Measurements from ENCODE around the gene FRK.
"Not testable (repeated sequence)": the region's sequence is repeated elsewhere in the genome, so short reads cannot be mapped to it uniquely, and the experiment has no call there.

FRK gene

DNA sequence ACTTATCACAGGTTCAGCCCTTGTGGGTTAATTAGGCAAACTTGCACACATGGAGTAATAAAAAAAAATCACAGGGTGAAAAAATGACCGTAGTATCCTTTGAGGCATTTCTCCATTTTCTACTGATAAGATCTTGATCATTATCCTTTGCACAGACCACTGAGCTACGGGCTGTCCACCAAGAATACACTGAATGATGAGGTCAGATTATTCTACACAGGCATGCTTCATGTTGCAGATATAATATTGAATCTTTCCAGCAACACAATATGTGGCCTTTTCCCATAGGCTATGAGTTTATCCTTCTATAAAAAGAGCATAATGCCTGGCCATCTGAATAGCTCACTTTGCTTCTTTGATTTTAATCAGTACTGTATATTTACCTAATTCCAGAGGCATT, 168.9 kb downstream of the FRK start:
- no peak for TF ChIP-seq TAF1 (IDR thresholded peaks at IDR 0.05; ENCODE audit: borderline replicate concordance, low read depth, low read length)
- TF ChIP-seq POLR2AphosphoS5 (IDR thresholded peaks at IDR 0.05; ENCODE audit: low read depth, low read length): no peak
- no peak for TF ChIP-seq POLR2A (IDR thresholded peaks at IDR 0.05; ENCODE audit: low read depth, low read length)
- DNase-seq (ENCODE audit: insufficient read length) (no peak), FAIRE-seq (no peak)

DNA sequence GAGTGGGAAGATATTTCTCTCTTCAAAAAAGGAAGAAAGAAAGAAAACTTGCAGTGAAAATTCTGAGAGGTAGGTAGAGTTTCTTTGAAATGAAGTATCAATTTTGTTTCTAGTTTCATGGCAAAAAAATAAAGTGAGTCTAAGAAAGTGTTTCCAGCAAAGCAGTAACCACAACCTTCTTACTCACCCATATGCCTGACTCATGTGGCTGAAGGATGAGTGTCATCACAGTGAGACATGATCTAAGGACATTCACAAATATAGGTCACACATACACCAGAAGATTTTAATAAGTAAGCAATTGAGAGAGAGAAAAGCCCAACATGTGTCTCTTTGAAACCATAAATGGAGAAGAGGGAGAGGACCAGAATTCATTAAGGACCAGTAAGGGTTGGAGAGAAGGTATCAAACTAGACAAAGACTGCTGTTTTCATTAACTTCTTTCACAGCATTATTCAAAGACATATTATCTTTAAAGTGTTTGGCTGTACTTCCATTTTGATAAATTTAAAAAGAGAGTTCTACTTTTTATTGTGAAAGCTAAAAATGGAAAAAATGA, 169.5 kb downstream of the FRK start:
- no peak for DNase-seq (ENCODE audit: insufficient read length)
- TF ChIP-seq POLR2A (IDR thresholded peaks at IDR 0.05; ENCODE audit: low read depth, low read length) (no peak), TAF1 (IDR thresholded peaks at IDR 0.05; ENCODE audit: borderline replicate concordance, low read depth, low read length) (no peak), POLR2AphosphoS5 (IDR thresholded peaks at IDR 0.05; ENCODE audit: low read depth, low read length) (no peak)
- peak; percentile 88 for FAIRE-seq

DNA sequence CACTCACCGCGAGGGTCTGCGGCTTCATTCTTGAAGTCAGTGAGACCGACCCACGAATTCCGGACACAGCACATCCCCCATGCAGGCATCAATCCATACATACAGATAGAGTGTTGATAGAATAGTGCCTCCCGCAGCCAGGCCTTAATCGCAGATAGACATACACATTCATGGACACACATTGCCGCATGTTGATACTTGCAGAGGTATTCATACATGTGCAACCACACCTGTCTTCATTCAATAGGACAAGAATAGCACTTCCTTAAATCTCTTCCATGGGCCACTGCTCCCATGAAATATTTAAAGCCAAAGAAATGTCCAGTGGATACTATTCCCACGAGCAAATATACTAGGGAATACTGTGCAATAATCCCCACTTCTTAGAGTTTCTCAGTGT, 170.5 kb downstream of the FRK start:
- TF ChIP-seq POLR2AphosphoS5 (IDR thresholded peaks at IDR 0.05; ENCODE audit: low read depth, low read length) (no peak), TAF1 (IDR thresholded peaks at IDR 0.05; ENCODE audit: borderline replicate concordance, low read depth, low read length) (no peak), POLR2A (IDR thresholded peaks at IDR 0.05; ENCODE audit: low read depth, low read length) (no peak)
- FAIRE-seq (no peak), DNase-seq (ENCODE audit: insufficient read length) (no peak)

DNA sequence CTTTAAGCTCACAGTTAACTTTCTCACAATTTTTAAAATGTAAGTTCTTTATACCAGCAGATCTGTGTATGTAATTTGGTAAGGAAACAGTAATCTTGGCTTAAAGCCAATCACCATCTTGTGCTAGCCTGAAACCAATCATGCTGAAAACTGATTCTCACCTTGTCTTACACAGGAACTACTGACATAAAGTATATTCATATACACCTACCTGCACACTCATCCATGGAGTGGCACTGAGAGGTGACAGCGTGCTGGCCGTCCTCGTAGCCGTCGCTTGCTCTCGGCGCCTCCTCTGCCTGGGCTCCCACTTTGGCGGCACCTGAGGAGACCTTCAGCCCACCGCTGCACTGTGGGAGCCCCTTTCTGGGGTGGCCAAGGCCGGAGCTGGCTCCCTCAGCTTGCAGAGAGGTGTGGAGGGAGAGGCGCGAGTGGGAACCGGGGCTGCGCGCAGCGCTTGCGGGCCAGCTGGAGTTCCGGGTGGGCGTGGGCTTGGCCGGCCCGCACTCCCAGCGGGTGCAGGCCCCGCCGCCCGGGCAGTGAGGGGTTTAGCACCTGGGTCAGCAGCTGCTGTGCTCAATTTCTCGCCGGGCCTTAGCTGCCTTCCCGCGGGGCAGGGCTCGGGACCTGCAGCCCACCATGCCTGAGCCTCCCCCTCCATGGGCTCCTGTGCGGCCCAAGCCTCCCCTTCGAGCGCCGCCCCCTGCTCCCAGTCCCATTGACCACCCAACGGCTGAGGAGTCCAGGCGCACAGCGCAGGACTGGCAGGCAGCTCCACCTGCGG, 171.8 kb downstream of the FRK start:
- not testable (repeated sequence) for DNase-seq (ENCODE audit: insufficient read length); FAIRE-seq

- DNase-seq (ENCODE audit: insufficient read length) (no peak), FAIRE-seq (no peak)
- TF ChIP-seq POLR2A (IDR thresholded peaks at IDR 0.05; ENCODE audit: low read depth, low read length): no peak
- TF ChIP-seq TAF1 (IDR thresholded peaks at IDR 0.05; ENCODE audit: borderline replicate concordance, low read depth, low read length): no peak
- TF ChIP-seq POLR2AphosphoS5 (IDR thresholded peaks at IDR 0.05; ENCODE audit: low read depth, low read length): no peak
These were observed 172.8 kb downstream of the FRK start for GRCh38 chr6:115887891-115888290.

DNA sequence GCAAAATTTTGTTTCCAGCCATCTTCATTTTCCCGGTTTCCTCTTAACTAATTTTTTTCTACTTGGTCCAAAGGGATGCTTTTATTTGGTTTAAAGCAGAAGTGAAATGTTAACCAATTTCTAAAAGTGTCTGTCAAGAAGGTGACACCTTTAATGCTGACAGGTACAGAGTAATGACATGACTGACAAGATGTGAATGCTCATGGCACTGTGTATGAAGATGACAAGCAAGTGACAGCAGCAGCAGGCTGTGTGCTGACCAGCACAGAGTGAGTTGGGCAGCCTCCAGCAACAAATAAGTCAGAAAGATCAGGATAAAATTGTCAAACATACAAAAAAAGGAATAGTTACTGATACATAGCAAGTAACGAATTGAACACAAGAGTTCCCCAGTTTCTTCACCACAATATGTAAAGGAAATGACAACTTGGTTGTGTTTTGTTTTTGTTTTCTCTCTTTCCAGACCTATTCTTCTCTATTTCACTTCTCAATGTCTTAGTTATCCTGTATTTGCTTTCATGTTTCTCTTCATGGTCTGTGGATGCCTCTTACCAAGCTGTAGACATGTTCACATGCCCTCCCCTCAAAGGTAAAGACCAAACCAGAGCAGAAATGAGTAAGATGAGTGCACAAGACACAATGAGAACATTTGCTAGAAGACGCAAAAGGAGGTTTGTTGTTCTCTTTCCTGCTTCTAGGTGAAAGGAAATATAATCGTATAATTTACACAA, 174.9 kb downstream of the FRK start:
- TF ChIP-seq POLR2A (IDR thresholded peaks at IDR 0.05; ENCODE audit: low read depth, low read length) (no peak), POLR2AphosphoS5 (IDR thresholded peaks at IDR 0.05; ENCODE audit: low read depth, low read length) (no peak), TAF1 (IDR thresholded peaks at IDR 0.05; ENCODE audit: borderline replicate concordance, low read depth, low read length) (no peak)
- FAIRE-seq (peak; percentile 5), DNase-seq (ENCODE audit: insufficient read length) (peak; percentile 3)

DNA sequence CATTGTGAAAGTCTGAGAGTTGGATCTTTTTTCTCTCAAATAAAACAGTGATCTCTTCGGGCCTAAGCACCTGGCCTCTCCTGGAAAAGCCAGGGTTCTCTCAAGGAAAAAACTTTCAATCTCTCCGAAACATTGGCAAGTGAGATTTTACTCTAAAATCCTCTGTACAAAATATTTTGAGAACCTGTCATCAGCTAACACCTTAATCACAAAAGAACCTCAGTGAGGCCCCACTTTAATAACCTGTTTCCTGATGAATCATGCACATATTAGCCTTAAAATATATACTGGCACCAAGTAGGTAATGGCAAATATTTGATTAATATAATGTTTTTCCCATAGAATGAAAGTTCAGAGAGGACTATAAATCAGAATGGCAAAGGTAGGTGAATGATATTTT, 177.9 kb downstream of the FRK start:
- TF ChIP-seq TAF1 (IDR thresholded peaks at IDR 0.05; ENCODE audit: borderline replicate concordance, low read depth, low read length) (no peak), POLR2A (IDR thresholded peaks at IDR 0.05; ENCODE audit: low read depth, low read length) (no peak), POLR2AphosphoS5 (IDR thresholded peaks at IDR 0.05; ENCODE audit: low read depth, low read length) (no peak)
- no peak for DNase-seq (ENCODE audit: insufficient read length)
- FAIRE-seq: no peak

- FAIRE-seq (no peak), DNase-seq (ENCODE audit: insufficient read length) (no peak)
- no peak for TF ChIP-seq TAF1 (IDR thresholded peaks at IDR 0.05; ENCODE audit: borderline replicate concordance, low read depth, low read length)
- TF ChIP-seq POLR2AphosphoS5 (IDR thresholded peaks at IDR 0.05; ENCODE audit: low read depth, low read length): no peak
- no peak for TF ChIP-seq POLR2A (IDR thresholded peaks at IDR 0.05; ENCODE audit: low read depth, low read length)
These were observed 178.5 kb downstream of the FRK start for GRCh38 chr6:115882174-115882573.

All from GM12892 (cell line).